Heart left ventricle (tissue), 13 donors: Measurements from ENCODE around the gene PTPRN2.

Experiments used
- CTCF ChIP-seq, 12 donors: fragments of 200-600 bp; sonication (generic) in 4 of 12; IDR thresholded peaks; one replicate each; pipeline versions ENCODE4 v1.5.0 to v1.8.0; 2018 to 2022; ENCODE audit warnings: antibody characterized with exemption in 12 of 12, mild to moderate bottlenecking in 5 of 12
- POLR2A ChIP-seq, 2 donors: fragments of 450-650 bp; IDR thresholded peaks; one replicate each; pipeline ENCODE4 v1.6.1; 2017; ENCODE audit warnings: antibody characterized with exemption in 2 of 2, mild to moderate bottlenecking in 2 of 2, moderate library complexity in 2 of 2
- donor health status: ischemic (EF 13 %, LVEDD 7.1; RV severe dilation, severe dysfunction).
- donor health status: DM: no; HTN: yes; CAD: no.
- donor health status: DM: no; HTN: no; CAD: no.
- donor health status: ischemic (EF 25% LVEDD 6.9; RV normal size, moderate dysfunction).
- donor health status: ischemic (EF 25% LVEDD 5.7; RV mildly dilated, moderate dysfunction).
- donor health status: ischemic (EF 35%, LVEDD 5.7; RV mildly dilated, moderate dysfunction).
- donor health status: nonischemic (EF 11% LVEDD 7.7; RV severe dilation, severe dysfunction).
- donor health status: DM: yes; HTN: yes; CAD: no.
- donor health status: PGD.
- donor health status: ischemic (EF 29% LVEDD 5.4; RV normal size, mild dysfunction).
- donor health status: nonischemic (EF 23%, LVEDD 6.1; RV moderate dilation, normal function).

GRCh38 chr7:158141221-158141582 lies 446.4 kb downstream of the PTPRN2 start:
- TF ChIP-seq CTCF (IDR thresholded peaks at IDR 0.05), result no peak
- no peak for TF ChIP-seq POLR2A (IDR thresholded peaks at IDR 0.05)
